ENCODE data around the gene ZNF77.

DNA sequence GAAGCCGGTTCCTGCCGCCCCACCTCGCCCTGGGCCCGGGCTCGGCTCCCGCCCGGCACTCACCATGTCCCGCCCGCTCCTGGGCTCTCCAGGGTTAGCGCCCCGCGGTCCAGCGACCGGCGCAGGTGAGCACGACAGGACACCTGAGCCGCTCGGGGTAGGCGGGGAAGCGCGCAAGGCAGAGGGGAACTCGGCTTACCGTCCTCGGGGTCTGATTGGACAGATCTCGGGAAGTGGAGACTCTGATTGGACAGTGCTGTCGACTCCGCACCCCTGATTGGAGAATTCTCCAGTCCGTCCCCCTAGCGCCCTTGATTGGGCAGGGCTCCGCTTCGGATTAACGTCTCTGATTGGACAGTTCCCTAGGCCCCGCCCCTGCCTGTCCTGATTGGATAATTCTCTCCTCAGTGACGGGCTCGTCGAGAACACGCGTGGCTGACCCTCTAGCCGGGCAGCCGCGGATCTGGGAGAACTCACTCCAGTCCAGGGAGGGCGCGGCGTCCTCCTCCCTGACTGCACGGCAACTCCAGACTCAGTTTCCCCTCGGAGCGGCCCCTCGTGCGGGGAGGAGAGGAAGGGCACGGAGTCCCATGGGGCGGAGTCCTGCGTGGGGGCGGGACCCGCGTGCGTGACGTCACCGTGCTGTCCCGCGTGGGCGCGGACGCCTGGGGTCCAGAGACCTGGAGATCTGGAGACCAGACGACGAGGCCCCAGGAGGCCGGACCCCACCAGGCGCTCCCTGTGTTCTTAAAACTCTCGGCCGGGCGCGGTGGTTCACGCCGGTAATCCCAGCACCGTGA is at the start of gene ZNF77:
- TF ChIP-seq POLR2AphosphoS5 (IDR thresholded peaks at IDR 0.05; ENCODE audit: borderline replicate concordance, low read depth, low read length) (peak; percentile 77), EZH2 (IDR thresholded peaks at IDR 0.05) (no peak), FOXP2 (optimal IDR thresholded peaks at IDR 0.05; ENCODE audit: control extremely low read depth, extremely low read length, insufficient read depth) (peak; percentile 35)

Measured in SK-N-MC (cell line).